GM12892 (cell line): ENCODE data around the gene ARL6IP4.

Source experiments
- POLR2A ChIP-seq: IDR thresholded peaks from 2 replicates; pipeline ENCODE4 v1.6.1; 2011; ENCODE audit warnings: low read depth, low read length, control low read depth
- POLR2AphosphoS5 ChIP-seq: IDR thresholded peaks from 2 replicates; pipeline ENCODE4 v1.6.1; 2011; ENCODE audit warnings: low read depth, low read length, control low read depth
- TAF1 ChIP-seq: IDR thresholded peaks from 2 replicates; pipeline ENCODE4 v1.6.1; 2011; ENCODE audit warnings: low read depth, mild to moderate bottlenecking, control low read depth, low read length, borderline replicate concordance

- TF ChIP-seq POLR2A (no peak), TAF1 (no peak), POLR2AphosphoS5 (no peak)
Measured at GRCh38 chr12:122992386-122992785, 11.9 kb downstream of the ARL6IP4 start.
